Measurements from ENCODE around the gene SPATA45. TPM values are rescaled to one million over a fixed set of nuclear protein-coding genes. Genes with fewer than 3 reads are reported as not detected.
A peak's percentile ranks its signal among the peaks of the same experiment; 100 is the strongest.

The SPATA45 gene
- total and polyA plus RNA-seq, 4 donors, result 0.28 TPM; not detected in 3

- DNase-seq (ENCODE audit: low spot score), result no peak
- Histone ChIP-seq H3K36me3 (ENCODE audit: control insufficient read depth in 4 of 4, insufficient read depth in 3 of 4, low read depth in 1 of 4, low read length in 3 of 4) (peaks cover 0 to 5% (median 5%) of the 10 kb centered on the region in 4 donors), H3K27me3 (ENCODE audit: control insufficient read depth in 4 of 4, insufficient read depth in 4 of 4, low read length in 3 of 4) (no peaks in the 10 kb centered on the region), H3K9ac (ENCODE audit: low read depth in 1 of 2, low read length in 2 of 2) (peak overlapping the region; percentile 76 to 92), H3K4me3 (ENCODE audit: low read depth in 1 of 3, low read length in 3 of 3) (peak overlapping the region; percentile 29 to 92 (median 78)), H3K4me1 (ENCODE audit: control insufficient read depth in 4 of 4, insufficient read depth in 4 of 4, low read length in 3 of 4) (peaks cover 3 to 23% (median 17%) of the 10 kb centered on the region in 4 donors), H3K27ac (ENCODE audit: low read depth in 1 of 2, low read length in 2 of 2) (peak overlapping the region; percentile 88 to 98), H3K9me3 (ENCODE audit: control insufficient read depth in 4 of 4, low read length in 3 of 4) (no peaks in the 10 kb centered on the region)
- no peak for TF ChIP-seq CTCF (IDR thresholded peaks at IDR 0.05; ENCODE audit: low read depth, low read length, missing input control)
- no peak for TF ChIP-seq NR2F2 (IDR thresholded peaks at IDR 0.05)
- no peak for TF ChIP-seq ZBTB33 (IDR thresholded peaks at IDR 0.05)
- TF ChIP-seq REST (IDR thresholded peaks at IDR 0.05), result no peak
- TF ChIP-seq EGR1 (IDR thresholded peaks at IDR 0.05; ENCODE audit: low read depth in 2 of 2), result no peak
- no peak for TF ChIP-seq FOXA1 (IDR thresholded peaks at IDR 0.05)
- TF ChIP-seq TAF1 (conservative IDR thresholded peaks at IDR 0.05), result no peak
- no peak for TF ChIP-seq RXRA (IDR thresholded peaks at IDR 0.05)
- no peak for TF ChIP-seq JUND (IDR thresholded peaks at IDR 0.05)
- 23% methylated on average over 16 of the region's 16 CpGs for WGBS
Observed at GRCh38 chr1:212792396-212792908, 55.0 kb downstream of the SPATA45 start.

- DNase-seq (ENCODE audit: low spot score), result peak; percentile 100
- Histone ChIP-seq H3K9ac (ENCODE audit: low read depth in 1 of 2, low read length in 2 of 2) (peak within 1 kb of the TSS; percentile 76 to 92), H3K27me3 (ENCODE audit: control insufficient read depth in 4 of 4, insufficient read depth in 4 of 4, low read length in 3 of 4) (no peaks in the 10 kb centered on the region), H3K27ac (ENCODE audit: low read depth in 1 of 2, low read length in 2 of 2) (peak within 1 kb of the TSS; percentile 88 to 98), H3K9me3 (ENCODE audit: control insufficient read depth in 4 of 4, low read length in 3 of 4) (no peaks in the 10 kb centered on the region), H3K36me3 (ENCODE audit: control insufficient read depth in 4 of 4, insufficient read depth in 3 of 4, low read depth in 1 of 4, low read length in 3 of 4) (peaks cover 0 to 2% (median 1%) of the 10 kb centered on the region in 4 donors), H3K4me1 (ENCODE audit: control insufficient read depth in 4 of 4, insufficient read depth in 4 of 4, low read length in 3 of 4) (peaks cover 3 to 23% (median 17%) of the 10 kb centered on the region in 4 donors), H3K4me3 (ENCODE audit: low read depth in 1 of 3, low read length in 3 of 3) (peak within 1 kb of the TSS; percentile 78 to 92 (median 85))
- WGBS, result under 1% methylated on average over 46 of the region's 46 CpGs
- TF ChIP-seq HNF4G (IDR thresholded peaks at IDR 0.05), result peak; percentile 95
- TF ChIP-seq RXRA (IDR thresholded peaks at IDR 0.05), result peak; percentile 84 to 85
- peak; percentile 95 for TF ChIP-seq SP1 (IDR thresholded peaks at IDR 0.05)
- peak; percentile 88 for TF ChIP-seq TAF1 (conservative IDR thresholded peaks at IDR 0.05)
- TF ChIP-seq EGR1 (IDR thresholded peaks at IDR 0.05; ENCODE audit: low read depth in 2 of 2), result peak in 1 of 2 donors; percentile 71
- peak; percentile 89 for TF ChIP-seq REST (IDR thresholded peaks at IDR 0.05)
- TF ChIP-seq YY1 (IDR thresholded peaks at IDR 0.05), result peak; percentile 97
- TF ChIP-seq HNF4A (conservative IDR thresholded peaks at IDR 0.05), result peak; percentile 98 to 99
- TF ChIP-seq JUND (IDR thresholded peaks at IDR 0.05), result peak in 1 of 2 donors; percentile 8
- peak; percentile 52 for TF ChIP-seq ZBTB33 (IDR thresholded peaks at IDR 0.05)
- TF ChIP-seq RAD21 (IDR thresholded peaks at IDR 0.05), result peak; percentile 44 to 51
- TF ChIP-seq NR2F2 (IDR thresholded peaks at IDR 0.05), result peak; percentile 91
- TF ChIP-seq MAX (IDR thresholded peaks at IDR 0.05), result peak; percentile 88
- TF ChIP-seq FOXA2 (IDR thresholded peaks at IDR 0.05), result peak; percentile 59
Observed at GRCh38 chr1:212791676-212792395, 55.6 kb downstream of the SPATA45 start, which contains the start of the genes NSL1 and TATDN3. Gene NSL1 (minus strand): TSS chr1:212791777. CDS start chr1:212791763, 14 bp downstream. Gene TATDN3 (plus strand): TSS chr1:212791894. CDS start chr1:212791922, 28 bp downstream.

Data from liver (tissue), 9 donors.